Astrocyte of the hippocampus (primary cell): ENCODE measurements around the gene LY6G6D.

ENCODE experiments used
- DNase-seq: peaks from one replicate; pipeline ENCODE4 v3.0.0; 2011; ENCODE audit warnings: low read depth, low spot score

The LY6G6D gene, protein sequence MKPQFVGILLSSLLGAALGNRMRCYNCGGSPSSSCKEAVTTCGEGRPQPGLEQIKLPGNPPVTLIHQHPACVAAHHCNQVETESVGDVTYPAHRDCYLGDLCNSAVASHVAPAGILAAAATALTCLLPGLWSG

GRCh38 chr6:31715022-31715958 is at the start of gene LY6G6D:
Gene LY6G6D, plus strand, starts transcription at chr6:31715348. Its CDS starts 8 bp downstream, at chr6:31715356.
- no peak for DNase-seq

- DNase-seq: peak; percentile 99
These were observed 49.4 kb upstream of the LY6G6D start, which contains the start of gene CSNK2B for GRCh38 chr6:31665501-31666336. Gene CSNK2B, plus strand, starts transcription at chr6:31666080. Its CDS starts 752 bp downstream, at chr6:31666832.

DNA sequence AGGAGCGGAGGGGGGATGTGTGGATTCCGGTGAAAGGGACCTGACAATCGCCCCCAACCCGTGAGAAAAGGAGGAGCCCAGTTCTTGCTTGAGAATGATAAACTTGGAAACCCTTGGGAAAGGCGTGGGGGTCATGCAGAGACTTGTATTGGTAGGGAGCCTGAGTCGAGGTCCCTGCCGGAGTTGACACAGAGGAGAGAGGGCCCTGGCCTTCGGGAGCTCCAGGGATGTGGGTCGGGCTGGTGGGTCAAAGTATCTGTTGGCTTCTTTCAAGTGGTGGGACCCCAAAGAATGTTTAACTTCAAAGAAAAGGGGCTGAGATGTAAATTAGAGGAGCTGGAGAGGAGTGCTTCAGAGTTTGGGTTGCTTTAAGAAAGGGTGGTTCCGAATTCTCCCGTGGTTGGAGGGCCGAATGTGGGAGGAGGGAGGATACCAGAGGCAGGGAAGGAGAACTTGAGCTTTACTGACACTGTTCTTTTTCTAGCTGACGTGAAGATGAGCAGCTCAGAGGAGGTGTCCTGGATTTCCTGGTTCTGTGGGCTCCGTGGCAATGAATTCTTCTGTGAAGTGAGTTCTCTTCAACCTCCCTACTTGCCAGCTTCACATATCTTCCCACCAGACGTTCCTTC is 48.7 kb upstream of the LY6G6D start:
- DNase-seq: no peak

DNA sequence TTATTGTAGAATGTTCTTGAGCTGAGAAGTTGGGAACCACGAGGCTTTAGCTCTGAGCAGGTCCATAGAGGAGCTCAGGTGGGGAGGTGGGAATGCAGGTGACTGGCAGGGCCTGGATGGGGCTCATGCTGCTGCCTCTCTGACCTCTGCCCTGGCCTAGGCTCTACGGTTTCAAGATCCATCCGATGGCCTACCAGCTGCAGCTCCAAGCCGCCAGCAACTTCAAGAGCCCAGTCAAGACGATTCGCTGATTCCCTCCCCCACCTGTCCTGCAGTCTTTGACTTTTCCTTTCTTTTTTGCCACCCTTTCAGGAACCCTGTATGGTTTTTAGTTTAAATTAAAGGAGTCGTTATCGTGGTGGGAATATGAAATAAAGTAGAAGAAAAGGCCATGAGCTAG is 45.5 kb upstream of the LY6G6D start, which contains the start of gene LY6G5B:
LY6G5B (plus strand) TSS at position 301 of the 400 bp plus-strand sequence. CDS start 975 bp downstream, outside the sequence.
- no peak for DNase-seq

- no peak for DNase-seq
These were observed 38.7 kb upstream of the LY6G6D start for GRCh38 chr6:31676322-31676903.

- DNase-seq: no peak
These were observed 38.2 kb upstream of the LY6G6D start for GRCh38 chr6:31676904-31677303.

- DNase-seq: no peak
These were observed 37.2 kb upstream of the LY6G6D start for GRCh38 chr6:31677955-31678354.

GRCh38 chr6:31680226-31681134 is 34.7 kb upstream of the LY6G6D start, which contains the start of gene LY6G5C:
Gene LY6G5C, minus strand, starts transcription at chr6:31681067. Its CDS starts 694 bp downstream, at chr6:31680373.
- peak; percentile 93 for DNase-seq

DNA sequence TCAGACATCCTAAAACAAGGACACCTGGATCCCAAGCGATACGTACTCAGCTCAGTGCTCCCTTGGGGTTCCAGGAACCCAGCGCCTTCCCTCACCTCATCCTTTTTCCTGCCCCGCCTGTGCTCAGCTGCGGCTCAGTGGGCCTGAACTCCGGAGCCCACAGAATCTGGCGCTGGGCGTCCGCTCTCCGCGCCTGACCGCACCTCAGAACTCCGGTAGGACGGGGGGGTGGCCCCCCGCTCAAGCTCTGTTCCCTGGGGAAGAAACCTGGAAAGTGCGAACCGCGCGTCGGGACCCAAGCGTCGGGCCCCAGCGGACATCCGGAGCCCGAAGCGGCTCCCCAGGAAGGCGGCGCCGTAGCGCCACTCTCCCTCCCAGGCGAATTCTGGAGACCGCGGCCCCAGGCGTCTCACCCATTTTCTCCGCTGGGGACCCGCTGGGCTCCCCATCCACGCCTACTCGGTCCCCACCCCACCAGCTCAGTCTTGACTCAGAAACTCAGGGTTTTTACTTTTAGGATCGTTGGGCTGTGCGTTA is 33.9 kb upstream of the LY6G6D start:
- peak; percentile 59 for DNase-seq

DNA sequence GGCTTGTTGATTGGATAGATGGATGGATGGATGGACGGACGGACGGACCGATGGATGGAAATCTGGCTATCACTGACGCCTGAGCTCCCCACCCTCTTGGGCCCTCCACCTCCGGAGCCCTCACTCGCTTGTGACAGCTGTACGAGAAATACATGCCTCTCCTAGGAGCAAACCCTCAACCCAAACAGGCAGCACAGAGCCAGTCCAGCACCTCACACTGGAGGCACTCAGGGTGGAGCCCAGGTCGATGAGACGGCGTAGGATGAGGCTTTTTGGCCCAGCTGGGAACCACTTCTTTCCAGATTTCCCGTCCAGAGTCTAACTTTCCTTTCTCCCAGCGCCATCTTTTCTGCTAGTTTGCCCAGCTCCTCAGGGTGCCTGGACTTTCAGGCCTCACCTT is 31.6 kb upstream of the LY6G6D start:
- DNase-seq: no peak

GRCh38 chr6:31686483-31686882 is 28.7 kb upstream of the LY6G6D start:
- no peak for DNase-seq

DNA sequence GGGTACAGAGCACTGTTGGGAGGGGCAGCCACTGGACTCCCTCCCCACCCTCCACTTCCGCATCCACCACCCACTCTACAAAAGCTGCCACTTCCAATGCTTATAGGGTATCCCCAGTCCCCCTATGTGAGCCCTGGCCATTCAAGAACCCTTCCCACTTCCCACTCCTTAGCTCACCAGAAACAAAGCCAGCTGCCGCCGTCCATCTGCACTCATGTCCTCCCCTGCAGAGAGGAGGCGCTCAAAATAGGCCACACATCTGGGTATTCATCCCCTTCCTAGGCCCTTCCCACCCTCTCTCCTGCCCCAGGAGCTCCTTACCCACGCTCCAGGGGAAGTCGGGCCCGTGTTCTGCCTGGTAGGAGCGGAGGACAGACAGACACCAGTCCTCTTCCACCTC is 27.8 kb upstream of the LY6G6D start:
- DNase-seq: no peak

GRCh38 chr6:31687860-31688693 is 27.1 kb upstream of the LY6G6D start:
- DNase-seq: no peak

GRCh38 chr6:31689249-31690110 is 25.7 kb upstream of the LY6G6D start:
- no peak for DNase-seq

- no peak for DNase-seq
These were observed 24.7 kb upstream of the LY6G6D start for GRCh38 chr6:31690231-31691077.

DNA sequence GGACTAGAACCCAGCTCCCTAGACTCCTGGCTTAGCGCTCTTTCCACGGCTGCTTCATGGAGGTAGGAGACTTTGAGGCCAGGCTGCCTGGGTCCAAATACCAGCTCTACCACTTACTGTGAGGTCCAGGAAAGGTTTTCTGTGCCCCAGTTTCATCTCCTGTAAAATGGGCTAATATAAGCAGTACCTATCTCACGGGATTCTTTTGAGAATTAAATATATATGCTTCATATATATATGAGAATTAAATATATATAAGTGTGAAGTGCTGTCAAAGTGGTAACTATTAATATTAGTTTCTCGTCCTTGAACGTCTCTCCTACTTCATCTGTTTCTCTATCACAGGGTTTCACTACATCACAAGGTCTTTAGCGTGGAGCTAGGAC is 24.1 kb upstream of the LY6G6D start:
- no peak for DNase-seq
